Measurements from ENCODE around the gene NPFFR1. TPM values are rescaled to one million over a fixed set of nuclear protein-coding genes. Genes with fewer than 3 reads are reported as not detected.
A peak's percentile ranks its signal among the peaks of the same experiment; 100 is the strongest.

NPFFR1 gene
- total RNA-seq, 4 donors from 2014 or later = 0.08 to 0.53 (median 0.23) TPM

GRCh38 chr10:70280099-70280498 lies 3.7 kb downstream of the NPFFR1 start:
- no peaks in the 10 kb centered on the region for H3K36me3 ChIP-seq
- peaks cover 7% of the 10 kb centered on the region for H3K4me1 ChIP-seq
- no peak overlapping the region for H3K27ac ChIP-seq
- no peak for TF ChIP-seq POLR2A (IDR thresholded peaks at IDR 0.05)
- TF ChIP-seq POLR2AphosphoS5 (IDR thresholded peaks at IDR 0.05) = no peak
- no peak for TF ChIP-seq EP300 (IDR thresholded peaks at IDR 0.05)
- TF ChIP-seq, protein P1, sequence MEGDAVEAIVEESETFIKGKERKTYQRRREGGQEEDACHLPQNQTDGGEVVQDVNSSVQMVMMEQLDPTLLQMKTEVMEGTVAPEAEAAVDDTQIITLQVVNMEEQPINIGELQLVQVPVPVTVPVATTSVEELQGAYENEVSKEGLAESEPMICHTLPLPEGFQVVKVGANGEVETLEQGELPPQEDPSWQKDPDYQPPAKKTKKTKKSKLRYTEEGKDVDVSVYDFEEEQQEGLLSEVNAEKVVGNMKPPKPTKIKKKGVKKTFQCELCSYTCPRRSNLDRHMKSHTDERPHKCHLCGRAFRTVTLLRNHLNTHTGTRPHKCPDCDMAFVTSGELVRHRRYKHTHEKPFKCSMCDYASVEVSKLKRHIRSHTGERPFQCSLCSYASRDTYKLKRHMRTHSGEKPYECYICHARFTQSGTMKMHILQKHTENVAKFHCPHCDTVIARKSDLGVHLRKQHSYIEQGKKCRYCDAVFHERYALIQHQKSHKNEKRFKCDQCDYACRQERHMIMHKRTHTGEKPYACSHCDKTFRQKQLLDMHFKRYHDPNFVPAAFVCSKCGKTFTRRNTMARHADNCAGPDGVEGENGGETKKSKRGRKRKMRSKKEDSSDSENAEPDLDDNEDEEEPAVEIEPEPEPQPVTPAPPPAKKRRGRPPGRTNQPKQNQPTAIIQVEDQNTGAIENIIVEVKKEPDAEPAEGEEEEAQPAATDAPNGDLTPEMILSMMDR (IDR thresholded peaks at IDR 0.05) = no peak
- WGBS = 87% methylated on average over 6 of the region's 6 CpGs
- no peak for DNase-seq (ENCODE audit: low spot score in 2 of 2)
- peaks cover 24% of the 10 kb centered on the region for H3K27me3 ChIP-seq
- H3K4me3 ChIP-seq = no peak overlapping the region
- no peaks in the 10 kb centered on the region for H3K9me3 ChIP-seq

DNA sequence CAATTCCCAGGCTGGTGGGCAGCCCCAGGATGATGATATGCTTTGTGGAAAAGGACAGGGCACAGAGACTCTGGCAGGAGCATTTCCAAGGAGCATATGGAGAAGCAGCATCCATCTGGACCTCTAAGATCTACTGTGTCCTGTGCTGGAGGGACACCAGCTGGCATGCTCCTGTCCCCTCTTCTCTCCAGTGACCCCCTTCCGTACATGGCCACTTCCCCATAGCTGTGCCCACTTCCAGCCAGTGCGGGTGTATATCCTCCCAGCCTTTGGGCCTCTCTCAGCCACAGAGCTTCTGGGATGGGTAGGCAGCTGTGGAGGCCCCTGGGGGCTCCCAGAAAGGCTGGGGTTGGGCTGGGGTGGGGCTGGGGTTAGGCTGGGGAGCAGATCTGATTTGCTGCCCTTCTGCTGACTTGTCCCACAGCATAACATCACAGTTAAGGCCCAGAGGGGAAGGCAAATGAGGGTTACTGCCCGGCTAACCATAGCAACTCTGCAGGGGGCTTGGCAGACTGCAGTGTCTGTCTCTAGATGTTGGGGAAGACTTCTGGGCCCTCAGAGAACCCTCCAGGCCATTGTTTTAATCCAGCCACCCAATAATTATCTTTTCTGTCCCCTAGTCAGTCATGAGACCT lies 6.3 kb downstream of the NPFFR1 start:
- Histone ChIP-seq H3K27me3 (no peaks in the 10 kb centered on the region), H3K4me3 (no peak overlapping the region), H3K27ac (no peak overlapping the region), H3K36me3 (no peaks in the 10 kb centered on the region), H3K4me1 (peaks cover 9% of the 10 kb centered on the region), H3K9me3 (no peaks in the 10 kb centered on the region)
- 92% methylated on average over 2 of the region's 3 CpGs for WGBS
- TF ChIP-seq POLR2A (IDR thresholded peaks at IDR 0.05) (no peak), EP300 (IDR thresholded peaks at IDR 0.05) (no peak), POLR2AphosphoS5 (IDR thresholded peaks at IDR 0.05) (no peak)
- TF ChIP-seq, protein P1 (IDR thresholded peaks at IDR 0.05) = no peak
- DNase-seq (ENCODE audit: low spot score in 2 of 2) = peak in 1 of 2 donors; percentile 18

GRCh38 chr10:70274643-70275042 lies 9.2 kb downstream of the NPFFR1 start:
- Histone ChIP-seq H3K9me3 (no peaks in the 10 kb centered on the region), H3K27ac (no peak overlapping the region), H3K36me3 (no peaks in the 10 kb centered on the region), H3K4me1 (peaks cover 12% of the 10 kb centered on the region), H3K27me3 (no peaks in the 10 kb centered on the region), H3K4me3 (no peak overlapping the region)
- TF ChIP-seq POLR2AphosphoS5 (IDR thresholded peaks at IDR 0.05) (no peak), EP300 (IDR thresholded peaks at IDR 0.05) (no peak), POLR2A (IDR thresholded peaks at IDR 0.05) (no peak)
- TF ChIP-seq, protein P1 (IDR thresholded peaks at IDR 0.05) = no peak
- peak in 1 of 2 donors; percentile 44 for DNase-seq (ENCODE audit: low spot score in 2 of 2)
- 40% methylated on average over 2 of the region's 2 CpGs for WGBS

- no peak overlapping the region for H3K27ac ChIP-seq
- H3K4me3 ChIP-seq = no peak overlapping the region
- TF ChIP-seq POLR2AphosphoS5 (IDR thresholded peaks at IDR 0.05) (no peak), POLR2A (IDR thresholded peaks at IDR 0.05) (no peak), EP300 (IDR thresholded peaks at IDR 0.05) (no peak)
- TF ChIP-seq, protein P1 (IDR thresholded peaks at IDR 0.05) = peak; percentile 45 to 48
Observed at GRCh38 chr10:70272925-70273316, 10.9 kb downstream of the NPFFR1 start.

DNA sequence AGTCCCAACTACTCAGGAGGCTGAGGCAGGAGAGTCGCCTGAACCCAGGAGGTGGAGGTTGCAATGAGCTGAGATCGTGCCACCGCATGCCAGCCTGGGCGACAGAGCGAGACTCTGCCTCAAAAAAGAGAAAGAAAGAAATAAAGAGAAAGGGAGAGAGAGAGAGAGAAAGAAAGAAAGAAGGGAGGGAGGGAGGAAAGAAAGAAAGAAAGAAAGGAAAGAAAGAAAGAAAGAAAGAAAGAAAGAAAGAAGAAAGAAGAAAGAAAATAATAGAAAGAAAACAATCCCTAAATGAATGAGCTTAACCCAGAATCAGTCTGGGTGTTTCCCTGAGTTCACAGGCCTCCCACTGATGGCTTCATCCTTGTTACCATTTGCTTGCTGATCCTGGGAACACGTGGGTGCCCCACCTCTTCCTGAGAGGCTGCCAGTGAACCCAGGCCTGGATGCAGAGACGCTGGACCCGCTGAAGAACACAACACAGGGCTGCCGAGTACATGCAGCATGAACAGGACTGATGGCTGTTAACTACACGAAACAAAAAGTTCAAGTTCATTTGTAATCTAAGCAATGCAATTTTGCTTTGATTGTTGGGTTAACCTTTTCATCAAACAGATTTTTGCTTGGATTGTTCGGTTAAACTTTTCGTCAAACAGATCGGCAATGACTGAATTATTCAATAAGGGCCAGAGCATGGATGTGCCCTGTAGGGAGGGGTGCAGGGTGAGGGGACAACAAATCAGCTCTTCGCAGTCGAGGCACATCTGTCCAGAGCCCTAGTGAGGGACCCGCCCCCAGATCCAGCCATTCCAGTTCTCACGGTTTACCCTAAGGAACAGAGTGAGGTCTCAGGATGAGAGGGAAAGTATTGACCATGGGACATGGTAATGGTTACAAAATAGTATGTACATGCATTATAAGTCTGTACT lies 11.5 kb downstream of the NPFFR1 start:
- Histone ChIP-seq H3K27ac (no peak overlapping the region), H3K9me3 (no peaks in the 10 kb centered on the region), H3K27me3 (no peaks in the 10 kb centered on the region), H3K4me3 (no peak overlapping the region), H3K4me1 (peaks cover 14% of the 10 kb centered on the region), H3K36me3 (no peaks in the 10 kb centered on the region)
- DNase-seq (ENCODE audit: low spot score in 2 of 2) = peak in 1 of 2 donors; percentile 55
- 72% methylated on average over 17 of the region's 17 CpGs for WGBS
- TF ChIP-seq POLR2A (IDR thresholded peaks at IDR 0.05) (no peak), POLR2AphosphoS5 (IDR thresholded peaks at IDR 0.05) (no peak), EP300 (IDR thresholded peaks at IDR 0.05) (no peak)
- TF ChIP-seq, protein P1 (IDR thresholded peaks at IDR 0.05) = no peak

More at GRCh38 chr10:70272925-70273316, 10.9 kb downstream of the NPFFR1 start:
- Histone ChIP-seq H3K9me3 (no peaks in the 10 kb centered on the region), H3K27me3 (no peaks in the 10 kb centered on the region), H3K4me1 (peaks cover 12% of the 10 kb centered on the region), H3K36me3 (no peaks in the 10 kb centered on the region)
- DNase-seq (ENCODE audit: low spot score in 2 of 2) = peak in 1 of 2 donors; percentile 15
- WGBS = 21% methylated on average over 4 of the region's 4 CpGs

Data from suprapubic skin (tissue), 4 donors.